ENCODE measurements around the gene OR9Q2.

The OR9Q2 gene

DNA sequence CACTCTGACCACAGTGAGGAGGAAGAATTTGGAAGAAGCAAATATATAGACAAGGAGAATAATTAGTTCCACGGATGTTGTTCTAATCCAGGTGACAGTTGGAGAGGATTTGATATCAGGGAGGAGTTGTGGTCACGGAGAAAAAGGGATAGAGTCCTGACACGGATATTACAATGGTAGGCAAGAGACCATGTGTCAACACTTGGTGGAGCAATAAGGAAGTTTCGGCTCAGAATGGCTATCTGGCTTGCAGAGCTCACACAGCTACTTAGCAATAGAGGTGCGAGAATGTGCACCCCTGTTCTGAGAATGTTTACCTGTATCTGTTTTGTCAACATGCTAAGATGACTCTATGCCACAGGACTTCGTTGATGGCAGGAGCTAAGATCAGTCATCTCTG, 10.4 kb upstream of the OR9Q2 start:
- no peak overlapping the region for H3K4me3 ChIP-seq (ENCODE audit: low read depth, low read length)
- TF ChIP-seq, protein P1, sequence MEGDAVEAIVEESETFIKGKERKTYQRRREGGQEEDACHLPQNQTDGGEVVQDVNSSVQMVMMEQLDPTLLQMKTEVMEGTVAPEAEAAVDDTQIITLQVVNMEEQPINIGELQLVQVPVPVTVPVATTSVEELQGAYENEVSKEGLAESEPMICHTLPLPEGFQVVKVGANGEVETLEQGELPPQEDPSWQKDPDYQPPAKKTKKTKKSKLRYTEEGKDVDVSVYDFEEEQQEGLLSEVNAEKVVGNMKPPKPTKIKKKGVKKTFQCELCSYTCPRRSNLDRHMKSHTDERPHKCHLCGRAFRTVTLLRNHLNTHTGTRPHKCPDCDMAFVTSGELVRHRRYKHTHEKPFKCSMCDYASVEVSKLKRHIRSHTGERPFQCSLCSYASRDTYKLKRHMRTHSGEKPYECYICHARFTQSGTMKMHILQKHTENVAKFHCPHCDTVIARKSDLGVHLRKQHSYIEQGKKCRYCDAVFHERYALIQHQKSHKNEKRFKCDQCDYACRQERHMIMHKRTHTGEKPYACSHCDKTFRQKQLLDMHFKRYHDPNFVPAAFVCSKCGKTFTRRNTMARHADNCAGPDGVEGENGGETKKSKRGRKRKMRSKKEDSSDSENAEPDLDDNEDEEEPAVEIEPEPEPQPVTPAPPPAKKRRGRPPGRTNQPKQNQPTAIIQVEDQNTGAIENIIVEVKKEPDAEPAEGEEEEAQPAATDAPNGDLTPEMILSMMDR (IDR thresholded peaks at IDR 0.05; ENCODE audit: low read depth, low read length, missing control alignments): no peak
- no peak for DNase-seq (ENCODE audit: low read depth)

DNA sequence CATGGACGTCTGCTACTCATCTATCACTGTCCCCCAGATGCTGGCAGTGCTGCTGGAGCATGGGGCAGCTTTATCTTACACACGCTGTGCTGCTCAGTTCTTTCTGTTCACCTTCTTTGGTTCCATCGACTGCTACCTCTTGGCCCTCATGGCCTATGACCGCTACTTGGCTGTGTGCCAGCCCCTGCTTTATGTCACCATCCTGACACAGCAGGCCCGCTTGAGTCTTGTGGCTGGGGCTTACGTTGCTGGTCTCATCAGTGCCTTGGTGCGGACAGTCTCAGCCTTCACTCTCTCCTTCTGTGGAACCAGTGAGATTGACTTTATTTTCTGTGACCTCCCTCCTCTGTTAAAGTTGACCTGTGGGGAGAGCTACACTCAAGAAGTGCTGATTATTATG, 9.2 kb upstream of the OR9Q2 start:
- TF ChIP-seq, protein P1 (IDR thresholded peaks at IDR 0.05; ENCODE audit: low read depth, low read length, missing control alignments): no peak
- no peak for DNase-seq (ENCODE audit: low read depth)
- H3K4me3 ChIP-seq (ENCODE audit: low read depth, low read length): no peak overlapping the region

DNA sequence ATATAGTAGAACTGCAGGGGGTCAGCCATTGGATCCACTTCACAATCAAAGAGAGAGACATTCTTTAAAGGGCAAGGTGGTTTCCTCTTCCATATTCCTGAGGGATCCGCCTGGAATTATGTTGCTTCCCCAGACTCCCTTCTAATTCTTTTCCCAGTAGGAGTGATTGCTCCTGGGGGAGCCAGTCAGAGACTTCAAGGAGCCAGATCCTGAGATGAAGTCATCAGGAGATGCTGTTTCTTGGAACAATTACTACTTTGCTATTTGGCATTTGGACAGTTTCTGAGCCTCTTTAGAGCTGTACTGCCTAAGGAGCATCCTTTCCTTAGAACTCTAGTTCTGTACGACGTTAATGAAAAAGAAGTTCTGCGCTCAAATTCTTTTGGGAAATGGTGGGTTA, 1.9 kb upstream of the OR9Q2 start:
- DNase-seq (ENCODE audit: low read depth): no peak
- TF ChIP-seq, protein P1 (IDR thresholded peaks at IDR 0.05; ENCODE audit: low read depth, low read length, missing control alignments): no peak
- no peak overlapping the region for H3K4me3 ChIP-seq (ENCODE audit: low read depth, low read length)

DNA sequence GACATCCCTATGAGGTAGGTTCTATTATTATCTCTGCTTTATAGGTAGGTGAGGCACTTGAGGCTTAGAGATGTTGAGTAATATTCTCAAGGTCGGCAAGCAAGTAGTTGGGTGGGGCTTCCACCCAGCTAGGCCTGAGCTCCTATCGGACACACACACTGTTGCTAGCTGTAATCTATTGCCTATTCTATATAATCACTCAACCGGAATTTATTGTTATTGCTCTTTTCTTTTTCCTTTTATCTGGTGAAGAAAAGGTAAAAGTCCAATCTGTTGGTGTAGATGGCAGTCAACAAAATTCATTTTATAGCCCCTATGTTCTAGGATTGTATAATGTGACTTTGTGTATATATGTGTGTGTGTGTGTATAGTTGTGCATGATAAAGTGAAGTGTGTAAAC, 3.4 kb downstream of the OR9Q2 start:
- no peak overlapping the region for H3K4me3 ChIP-seq (ENCODE audit: low read depth, low read length)
- DNase-seq (ENCODE audit: low read depth): no peak
- TF ChIP-seq, protein P1 (IDR thresholded peaks at IDR 0.05; ENCODE audit: low read depth, low read length, missing control alignments): no peak

DNA sequence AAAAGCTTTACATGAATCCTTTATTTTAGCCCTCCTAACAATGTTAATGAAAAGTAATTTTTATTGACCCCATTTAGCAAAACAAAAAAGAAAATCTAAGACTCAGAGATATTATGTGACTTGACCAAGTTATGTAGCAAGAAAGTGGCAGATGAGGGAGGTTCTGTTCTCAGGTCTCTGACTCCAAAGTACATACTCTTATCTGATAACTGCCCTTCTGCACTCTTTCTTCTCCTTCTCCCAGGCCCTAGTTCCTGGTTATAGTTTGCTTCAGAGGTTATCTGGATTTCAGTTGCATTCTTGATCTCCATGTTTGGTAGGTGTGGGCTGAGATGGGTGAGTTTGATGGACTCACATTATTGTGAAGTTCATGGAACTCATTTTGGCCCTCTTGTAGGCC, 4.5 kb downstream of the OR9Q2 start:
- no peak for DNase-seq (ENCODE audit: low read depth)
- H3K4me3 ChIP-seq (ENCODE audit: low read depth, low read length): no peak overlapping the region
- TF ChIP-seq, protein P1 (IDR thresholded peaks at IDR 0.05; ENCODE audit: low read depth, low read length, missing control alignments): no peak

DNA sequence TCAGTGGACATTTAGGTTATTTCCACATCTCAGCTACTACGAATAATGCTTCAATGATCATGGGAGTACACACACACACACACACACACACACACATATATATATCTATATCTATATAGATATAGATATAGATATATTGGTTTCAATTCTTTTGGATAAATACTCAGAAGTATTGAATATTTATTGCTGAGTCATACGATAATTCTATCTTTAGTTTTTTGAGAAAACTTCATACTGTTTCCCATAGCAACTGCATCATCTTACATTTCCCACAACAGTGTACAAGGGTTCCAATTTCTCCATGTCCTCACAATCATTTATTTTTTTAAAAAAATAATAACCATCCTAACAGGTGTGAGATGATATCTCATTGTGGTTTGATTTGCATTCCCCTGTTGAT, 7.1 kb downstream of the OR9Q2 start:
- DNase-seq (ENCODE audit: low read depth): no peak
- no peak overlapping the region for H3K4me3 ChIP-seq (ENCODE audit: low read depth, low read length)
- TF ChIP-seq, protein P1 (IDR thresholded peaks at IDR 0.05; ENCODE audit: low read depth, low read length, missing control alignments): no peak

DNA sequence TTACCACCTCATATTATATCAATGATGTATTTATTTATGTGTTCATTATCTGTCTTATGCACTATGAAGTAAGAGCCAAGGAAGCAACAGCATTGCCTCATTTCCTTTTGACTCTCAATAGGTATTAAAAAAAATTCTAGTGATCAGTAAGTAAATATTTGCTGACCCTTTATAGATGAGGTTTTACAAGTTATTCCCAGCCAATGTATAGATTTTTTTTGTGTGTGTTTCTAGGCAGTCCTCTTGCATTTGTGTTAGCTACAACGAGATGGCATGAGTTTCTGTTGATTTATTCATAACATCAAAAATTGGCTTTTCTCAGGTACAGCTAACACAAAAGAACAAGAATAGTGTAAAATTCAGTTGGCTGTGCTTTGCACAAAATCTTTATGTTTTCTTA, 10.4 kb downstream of the OR9Q2 start:
- H3K4me3 ChIP-seq (ENCODE audit: low read depth, low read length): no peak overlapping the region
- no peak for DNase-seq (ENCODE audit: low read depth)
- TF ChIP-seq, protein P1 (IDR thresholded peaks at IDR 0.05; ENCODE audit: low read depth, low read length, missing control alignments): no peak

All from GM12864 (cell line).